Forelimb muscle (tissue), 1 donor: ENCODE measurements around the gene WDR27. TPM values are rescaled to one million over a fixed set of nuclear protein-coding genes. Genes with fewer than 3 reads are reported as not detected.
"Not testable (repeated sequence)": the region's sequence is repeated elsewhere in the genome, so short reads cannot be mapped to it uniquely, and the experiment has no call there.

Experiments
- DNase-seq: peaks from one replicate; pipeline ENCODE4 v3.0.0-alpha.2; 2013; ENCODE audit warnings: low read depth
- polyA plus RNA-seq: library from polyadenylated mRNA; unstranded; fragments of 120-200 nt; gene quantifications from one replicate; pipeline ENCODE4 v1.2.1, GENCODE V29; 2013; ENCODE audit not compliant: insufficient read length

Gene WDR27
- polyA plus RNA-seq, 1 donor, result 42.5 TPM

DNA sequence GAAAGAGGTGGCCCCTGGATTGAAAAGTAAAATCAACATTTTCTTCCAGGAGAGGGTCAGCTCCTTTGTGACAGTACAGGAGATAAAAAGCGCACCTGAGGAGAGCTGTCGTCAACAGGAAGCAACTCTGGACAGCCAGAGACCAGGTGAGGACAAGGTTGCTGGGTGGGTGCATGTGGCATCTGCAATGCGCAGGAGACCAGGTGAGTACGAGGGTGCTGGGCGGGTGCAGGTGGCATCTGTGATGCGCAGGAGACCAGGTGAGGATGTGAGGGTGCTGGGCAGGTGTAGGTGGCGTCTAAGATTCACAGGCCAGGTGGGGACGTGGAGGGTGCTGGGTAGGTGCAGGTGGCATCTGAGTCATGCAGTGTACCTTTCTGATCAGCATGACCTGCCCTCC, 38.4 kb downstream of the WDR27 start:
- no peak for DNase-seq

DNA sequence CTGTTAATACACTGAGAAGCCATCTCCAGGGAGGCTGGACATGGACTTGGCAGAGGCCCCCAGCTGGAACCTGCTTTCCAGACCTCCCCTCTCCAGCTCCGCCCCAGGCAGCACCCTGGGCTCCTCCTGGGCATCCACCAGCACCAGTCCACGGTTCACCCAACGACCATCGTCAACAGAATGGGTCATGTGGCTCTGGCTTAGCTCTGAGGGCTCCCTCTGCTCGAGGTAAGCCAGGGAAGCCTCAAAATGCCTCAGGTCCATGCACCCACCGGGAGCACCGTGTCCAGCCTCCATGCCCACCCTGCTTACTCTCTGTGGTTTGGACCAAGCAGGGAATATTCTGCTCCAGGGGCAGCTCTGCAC, 40.5 kb downstream of the WDR27 start:
- DNase-seq, result no peak

DNA sequence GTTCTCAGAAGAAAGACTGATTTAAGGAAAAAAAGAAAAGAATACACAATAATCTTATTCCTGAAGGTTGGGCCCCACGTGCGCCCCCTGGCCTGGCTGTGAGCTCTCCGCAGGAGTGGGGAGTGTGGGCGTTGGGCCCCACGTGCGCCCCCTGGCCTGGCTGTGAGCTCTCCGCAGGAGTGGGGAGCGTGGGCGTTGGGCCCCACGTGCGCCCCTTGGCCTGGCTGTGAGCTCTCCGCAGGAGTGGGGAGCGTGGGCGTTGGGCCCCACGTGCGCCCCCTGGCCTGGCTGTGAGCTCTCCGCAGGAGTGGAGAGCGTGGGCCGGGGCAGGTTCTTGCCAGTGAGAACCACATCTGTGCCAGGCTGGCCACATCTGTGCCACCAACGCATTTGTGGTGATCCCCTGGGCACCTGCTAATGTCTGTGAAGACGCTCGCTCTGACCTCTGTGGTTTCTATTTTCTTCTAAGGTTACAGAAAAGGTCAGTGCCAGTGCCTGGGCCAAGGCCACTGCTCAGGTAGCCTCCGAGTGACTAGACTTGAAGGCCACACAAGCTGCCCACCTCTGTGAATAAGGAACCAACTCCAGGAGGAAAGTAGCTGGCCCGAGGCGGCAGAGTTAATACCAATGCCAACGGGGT, 41.0 kb downstream of the WDR27 start:
- DNase-seq, result no peak

DNA sequence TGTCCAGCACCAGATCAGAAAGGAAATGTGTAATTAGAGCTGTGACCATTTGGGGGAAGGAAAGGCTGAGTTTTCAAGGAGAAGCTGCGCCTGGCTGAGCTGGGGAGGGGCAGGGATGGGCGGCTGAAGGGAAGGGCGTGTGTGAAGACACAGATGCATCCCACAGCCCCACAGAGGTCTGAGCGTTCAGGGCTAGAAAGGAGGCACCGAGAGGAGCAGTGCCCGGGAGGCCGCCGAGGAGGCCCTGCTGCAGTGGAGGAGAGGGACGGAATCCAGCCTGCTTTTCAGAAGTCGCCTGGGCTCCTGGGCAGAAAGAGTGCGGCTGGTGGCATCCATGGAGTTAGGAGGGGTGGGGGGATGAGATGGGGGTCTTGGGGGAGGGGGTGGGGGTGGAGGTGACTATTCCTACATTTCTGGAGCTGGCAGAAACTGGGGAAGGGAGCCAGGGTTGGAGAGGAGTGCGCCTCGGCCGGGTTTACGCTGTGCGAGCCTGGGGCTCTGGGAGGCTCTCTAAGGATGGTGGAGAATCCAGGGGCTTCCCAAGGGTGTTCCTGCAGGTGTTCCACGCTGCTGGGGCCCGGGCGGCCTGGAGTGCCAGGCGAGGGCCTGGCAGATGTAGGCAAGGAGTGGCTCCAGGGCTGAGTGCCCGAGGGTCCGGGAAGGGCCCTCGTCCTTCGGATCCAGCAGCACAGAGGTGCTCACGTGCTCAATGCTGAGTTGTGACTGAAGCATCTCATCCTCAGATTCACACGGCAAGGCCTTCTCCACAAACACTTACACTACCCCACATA, 41.8 kb downstream of the WDR27 start:
- DNase-seq, result no peak

DNA sequence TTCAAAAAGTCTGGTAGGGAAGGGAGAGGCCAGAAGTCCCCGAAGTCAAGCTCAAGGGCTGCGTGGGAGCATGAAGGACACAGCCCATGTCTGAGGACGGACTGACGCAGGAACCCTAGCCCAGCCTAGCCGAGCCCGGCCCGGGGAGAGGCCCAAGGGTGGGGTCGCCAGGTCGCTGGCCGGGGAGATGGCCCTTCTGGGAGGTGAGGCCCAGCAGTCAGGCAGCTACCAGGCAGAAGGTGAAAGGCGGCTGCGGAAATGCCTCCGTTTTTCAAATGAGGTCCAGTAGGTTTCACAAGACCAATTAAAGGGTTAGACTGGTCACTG, 44.6 kb downstream of the WDR27 start:
- no peak for DNase-seq

DNA sequence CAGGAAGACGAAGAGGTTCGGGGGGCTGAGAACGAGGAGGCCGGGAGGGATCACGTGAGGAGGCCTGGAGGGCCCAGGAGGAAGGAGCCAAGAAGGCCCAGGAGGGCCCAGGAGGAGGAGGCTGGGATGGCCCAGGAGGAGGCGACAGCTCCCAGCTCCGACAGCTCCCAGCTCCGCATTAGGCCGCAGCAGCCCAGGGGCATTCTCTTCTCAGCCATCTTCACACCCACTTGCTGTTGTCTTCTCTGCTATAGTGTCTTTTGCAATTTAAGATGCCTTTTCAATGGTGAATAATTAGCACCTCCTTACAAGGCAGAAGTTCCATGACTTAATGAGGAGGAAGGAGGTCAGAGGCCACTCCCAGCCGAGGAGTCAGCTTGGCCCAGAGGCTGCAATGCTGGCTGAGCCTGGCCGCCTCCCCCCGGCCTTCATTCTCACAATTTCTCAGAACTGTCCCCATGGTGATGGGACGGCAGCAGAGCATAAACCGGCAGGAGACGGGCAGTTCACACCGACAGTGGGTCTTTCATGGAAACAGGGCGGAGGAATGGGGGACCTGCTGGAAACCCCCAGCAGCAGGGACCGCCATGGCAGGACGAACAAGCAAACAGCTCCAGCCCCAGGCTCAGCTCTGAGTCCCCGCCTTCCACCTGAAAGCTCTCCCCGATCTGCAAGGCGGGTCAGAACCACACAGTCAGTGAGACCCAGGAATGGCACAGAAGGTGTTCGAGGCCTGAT, 45.1 kb downstream of the WDR27 start:
- DNase-seq, result no peak

DNA sequence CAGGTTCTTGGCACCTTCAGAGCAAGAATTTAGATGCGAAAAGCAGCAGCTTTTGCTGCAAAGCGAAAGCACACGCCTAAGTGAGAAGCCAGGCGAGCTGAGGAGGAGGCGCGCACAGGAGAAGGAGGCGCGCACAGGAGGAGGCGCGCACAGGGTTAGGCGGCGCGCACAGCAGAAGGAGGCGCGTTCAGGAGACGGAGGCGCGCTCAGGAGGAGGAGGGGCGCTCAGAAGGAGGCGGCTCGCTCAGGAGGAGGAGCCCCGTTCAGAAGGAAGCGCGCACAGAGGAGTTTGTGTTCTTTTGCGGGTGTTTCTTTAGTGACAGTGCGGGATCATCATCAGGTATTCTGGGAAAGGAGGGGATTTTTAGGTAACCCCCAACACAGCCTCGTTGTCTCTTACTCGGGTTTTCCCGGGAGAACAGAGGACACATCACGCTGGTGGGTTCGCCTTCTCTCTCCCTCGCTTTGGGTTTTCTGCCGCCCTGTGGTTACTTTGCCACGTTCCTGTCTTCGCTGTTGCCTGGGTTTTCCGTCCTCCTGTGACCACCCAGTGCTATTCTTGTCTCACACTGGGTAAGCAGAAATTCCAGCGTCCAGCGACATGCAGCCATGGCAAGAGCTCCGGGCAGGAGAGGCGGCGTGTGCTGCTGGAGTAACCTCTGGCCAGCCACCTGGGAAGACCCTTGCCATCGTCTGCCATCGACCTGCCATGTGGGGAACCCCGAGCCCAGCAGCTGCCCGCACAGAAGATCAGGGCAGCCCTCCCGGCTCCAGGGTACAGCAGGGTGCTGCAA, 47.0 kb downstream of the WDR27 start:
- DNase-seq, result peak; percentile 29

DNA sequence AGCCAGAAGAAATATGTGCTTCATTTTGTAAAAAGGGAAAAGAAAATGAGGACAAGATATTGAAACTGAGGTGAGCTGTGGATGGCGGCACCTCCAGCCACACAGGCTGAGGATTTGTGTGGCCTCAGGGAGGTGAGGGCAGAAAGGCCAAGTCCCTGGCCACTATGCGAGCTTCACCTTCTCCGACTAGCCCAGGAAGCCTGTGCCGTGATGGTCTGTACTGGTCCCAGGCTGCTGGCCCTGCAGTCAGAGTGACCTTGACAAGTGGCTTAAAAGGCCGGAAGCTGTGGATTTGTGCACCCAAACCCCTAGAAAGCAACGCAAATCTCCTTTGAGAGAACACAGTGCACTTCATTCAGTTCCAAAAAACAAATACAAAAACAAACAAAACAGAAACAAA, 48.1 kb downstream of the WDR27 start:
- DNase-seq, result no peak

- no peak for DNase-seq
Observed at GRCh38 chr6:169652896-169653295, 48.9 kb downstream of the WDR27 start.

DNA sequence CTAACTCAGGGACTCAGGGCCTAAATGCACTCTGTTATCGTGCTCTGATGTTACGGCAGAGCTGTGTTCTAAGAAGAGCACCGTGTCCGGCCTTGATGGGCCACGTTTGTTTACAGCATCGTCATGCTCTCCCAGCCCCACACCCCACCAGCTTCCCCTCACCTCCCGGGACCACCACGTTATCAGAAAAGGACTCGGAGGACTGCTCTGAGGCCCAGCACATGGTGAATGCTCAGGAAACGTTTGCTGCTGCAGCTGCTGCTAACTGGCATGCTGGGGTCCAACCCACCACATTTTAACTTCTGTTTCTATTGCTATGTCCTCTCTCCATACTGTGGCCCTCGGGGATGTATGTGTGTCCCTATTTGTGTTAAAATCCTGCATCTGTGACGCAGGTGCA, 50.3 kb downstream of the WDR27 start:
- no peak for DNase-seq

DNA sequence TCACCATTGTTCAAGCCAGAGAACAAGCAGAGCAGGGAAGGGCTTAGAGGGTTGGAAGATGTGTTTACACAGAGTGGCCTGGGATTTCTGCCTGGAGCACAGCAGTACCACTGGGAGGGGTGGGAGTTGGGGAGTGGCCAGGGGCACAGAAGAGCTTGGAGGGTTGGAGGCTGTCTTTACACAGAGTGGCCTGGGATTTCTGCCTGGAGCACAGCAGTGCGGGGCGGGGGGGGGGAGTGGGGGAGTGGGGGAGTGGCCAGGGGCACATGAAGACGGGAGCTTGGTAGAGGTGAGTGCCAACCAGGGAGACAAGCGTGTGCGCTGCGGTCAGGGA, 50.9 kb downstream of the WDR27 start:
- DNase-seq, result no peak

GRCh38 chr6:169650241-169650958, 51.4 kb downstream of the WDR27 start:
- DNase-seq, result no peak

DNA sequence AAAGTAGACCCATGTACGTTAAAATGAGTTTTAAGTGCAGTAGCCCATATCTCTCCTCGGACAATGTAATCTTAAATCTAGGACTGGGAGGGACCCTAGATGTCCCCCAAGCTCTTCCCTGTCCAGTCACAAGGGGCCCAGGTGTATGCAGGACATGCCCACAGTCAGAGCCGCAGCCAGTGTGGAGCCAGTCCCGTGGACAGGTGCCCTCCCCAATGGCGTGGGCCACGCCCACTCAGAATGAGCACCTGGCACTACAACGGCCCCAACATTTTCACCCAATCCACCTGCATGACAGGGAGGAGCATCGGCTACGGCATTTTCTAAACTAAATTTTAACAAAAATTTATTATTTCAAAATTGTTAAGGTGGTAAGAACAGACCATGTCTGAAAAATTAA, 53.2 kb downstream of the WDR27 start:
- no peak for DNase-seq

- DNase-seq, result no peak
Observed at GRCh38 chr6:169648092-169648491, 53.7 kb downstream of the WDR27 start.

DNA sequence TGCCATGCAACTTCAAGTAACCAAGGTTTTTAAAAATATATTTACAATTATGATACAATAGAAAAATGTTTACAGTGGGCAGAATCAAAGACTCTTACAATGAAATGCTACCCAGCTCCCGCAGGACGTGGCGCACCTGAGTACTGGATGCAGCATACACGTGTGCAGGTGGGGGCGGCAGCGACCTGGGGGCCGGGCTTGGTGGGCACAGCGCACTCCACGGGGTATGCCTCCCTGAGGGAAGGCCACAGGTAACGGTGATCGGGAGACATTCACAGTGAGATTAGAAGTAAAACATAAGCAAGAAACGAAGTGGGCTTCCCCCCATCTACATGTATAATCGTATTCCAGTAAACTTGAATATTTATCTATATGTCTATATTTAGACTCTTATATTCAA, 54.2 kb downstream of the WDR27 start:
- DNase-seq, result no peak

- DNase-seq, result no peak
Observed at GRCh38 chr6:169646906-169647567, 54.8 kb downstream of the WDR27 start.

- DNase-seq, result not testable (repeated sequence)
Observed at GRCh38 chr6:169645459-169645858, 56.4 kb downstream of the WDR27 start.

DNA sequence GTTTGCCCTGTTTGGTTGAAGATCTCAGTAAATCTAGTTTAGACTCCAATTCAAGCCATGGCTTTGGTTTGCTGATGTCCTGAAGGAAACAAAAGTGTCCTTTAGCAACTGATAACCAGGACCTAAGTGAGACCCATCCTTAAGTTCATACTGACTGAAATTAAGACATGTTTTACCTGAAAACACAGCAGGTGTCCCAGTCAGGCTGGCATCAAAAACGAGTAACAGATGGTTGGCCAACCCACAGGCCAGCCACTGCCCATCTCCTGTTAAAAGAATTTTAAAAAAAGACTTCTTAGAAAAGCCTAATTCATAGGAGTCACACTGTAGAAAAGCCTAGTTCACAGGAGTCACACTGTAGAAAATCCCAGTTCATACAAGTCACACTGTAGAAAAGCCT, 58.3 kb downstream of the WDR27 start:
- no peak for DNase-seq

DNA sequence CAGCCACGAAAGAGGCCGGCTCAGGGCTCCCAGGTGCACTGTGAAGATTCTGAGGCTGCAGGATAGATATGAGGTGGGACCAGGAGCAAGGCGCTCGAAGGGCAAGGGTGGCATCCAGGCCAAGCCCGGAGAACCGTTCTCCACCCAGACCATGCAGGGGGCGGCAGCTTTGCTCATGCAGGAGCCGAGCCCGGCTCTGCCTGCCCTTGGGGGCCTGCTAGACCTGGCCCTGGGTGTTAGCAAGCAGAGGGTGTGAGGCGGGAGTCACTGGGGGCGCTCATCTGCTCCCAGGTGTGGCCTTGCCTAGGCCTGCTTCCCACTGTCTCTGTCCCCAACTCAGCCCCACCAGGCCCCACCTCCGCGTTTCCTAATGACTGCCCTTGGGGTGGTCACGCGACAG, 59.4 kb downstream of the WDR27 start:
- no peak for DNase-seq

DNA sequence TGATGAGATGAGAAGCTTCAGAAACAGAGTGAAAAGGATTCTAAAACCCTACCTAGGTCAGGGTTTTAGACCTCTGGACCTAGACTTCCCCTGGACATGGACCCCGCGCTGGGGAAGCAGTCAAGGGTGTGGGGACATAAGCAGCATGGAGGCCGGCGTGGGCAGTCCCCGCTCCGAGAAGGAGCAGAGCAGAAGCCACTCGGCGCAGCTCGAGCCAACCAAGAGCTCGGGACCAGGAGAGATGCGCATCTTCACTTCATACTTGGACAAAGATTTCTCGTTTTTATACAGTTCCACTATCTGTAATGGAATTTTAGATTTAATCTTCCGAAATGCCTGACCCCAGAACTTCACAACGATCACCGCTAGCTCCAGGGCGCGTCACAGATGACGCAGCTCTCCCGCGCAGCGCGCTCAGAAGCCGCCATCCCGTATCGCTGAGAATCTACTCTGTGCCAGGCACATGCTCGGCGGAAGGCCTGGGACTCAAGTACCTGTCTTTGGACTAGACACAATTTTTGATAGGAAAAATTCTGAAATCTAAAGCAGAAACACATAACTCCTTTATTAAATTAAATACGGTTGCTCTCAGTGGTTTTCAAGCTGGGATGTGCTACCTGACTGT, 60.3 kb downstream of the WDR27 start:
- DNase-seq, result no peak

- no peak for DNase-seq
Observed at GRCh38 chr6:169640983-169641382, 60.8 kb downstream of the WDR27 start.
